Natural killer cell (primary cell): Measurements from ENCODE around the gene GABBR2. TPM values are rescaled to one million over a fixed set of nuclear protein-coding genes. Genes with fewer than 3 reads are reported as not detected.

ENCODE experiments used
- ATAC-seq, 3 donors: fragments of 150-1000 bp in 2 of 3; fragments of 200-7000 bp in 1 of 3; cut with Tn5 transposase; 1 replicate in 1 of 3; 2 replicates in 2 of 3; pipeline ENCODE4 v1.10.0; 2021; ENCODE audit warnings: mild to moderate bottlenecking in 2 of 3, moderate library complexity in 2 of 3
- DNase-seq, 2 donors: peaks; one replicate each; pipeline versions ENCODE4 v3.0.0 to v3.0.0-alpha.2; 2013 to 2021; ENCODE audit warnings: mixed read lengths in 1 of 2
- H3K27ac ChIP-seq: one replicate; pipeline ENCODE4 v1.5.1; 2013; ENCODE audit warnings: mild to moderate bottlenecking, low read length
- H3K27me3 ChIP-seq: one replicate; pipeline ENCODE4 v1.6.1; 2013; ENCODE audit warnings: low read length; ENCODE audit not compliant: control insufficient read depth, insufficient read depth
- H3K36me3 ChIP-seq: one replicate; pipeline ENCODE4 v1.6.1; 2013; ENCODE audit warnings: low read length; ENCODE audit not compliant: control insufficient read depth, insufficient read depth
- H3K4me1 ChIP-seq: one replicate; pipeline ENCODE4 v1.6.1; 2013; ENCODE audit warnings: low read length; ENCODE audit not compliant: control insufficient read depth, insufficient read depth
- H3K4me3 ChIP-seq: one replicate; pipeline ENCODE4 v1.5.1; 2013; ENCODE audit warnings: low read length
- H3K9me3 ChIP-seq: one replicate; pipeline ENCODE4 v1.6.1; 2013; ENCODE audit warnings: low read length; ENCODE audit not compliant: control insufficient read depth, insufficient read depth
- H3K27ac Mint-ChIP-seq, 2 donors: one replicate each; pipeline ENCODE4 v1.8.0; 2022; ENCODE audit warnings: mild to moderate bottlenecking in 2 of 2, mixed read lengths in 2 of 2, moderate library complexity in 1 of 2
- H3K27me3 Mint-ChIP-seq, 2 donors: one replicate each; pipeline ENCODE4 v1.8.0; 2022; ENCODE audit warnings: low read depth in 2 of 2, mixed read lengths in 2 of 2
- H3K36me3 Mint-ChIP-seq: one replicate; pipeline ENCODE4 v1.8.0; 2022; ENCODE audit warnings: mixed read lengths
- H3K4me1 Mint-ChIP-seq, 2 donors: one replicate each; pipeline ENCODE4 v1.8.0; 2022; ENCODE audit warnings: mixed read lengths in 2 of 2
- H3K4me3 Mint-ChIP-seq: one replicate; pipeline ENCODE4 v1.8.0; 2022; ENCODE audit warnings: mild to moderate bottlenecking, moderate library complexity, mixed read lengths
- H3K9me3 Mint-ChIP-seq, 2 donors: one replicate each; pipeline ENCODE4 v1.8.0; 2022; ENCODE audit warnings: mixed read lengths in 2 of 2
- WGBS: methylation state at CpG from one replicate; pipeline ENCODE4 v1.1.7; 2013; ENCODE audit warnings: missing lambda C conversion rate; ENCODE audit not compliant: insufficient coverage; 5-methylcytosine and 5-hydroxymethylcytosine counted together
- intact Hi-C: fragments of 100-400 bp; cut with micrococcal nuclease; formaldehyde crosslinking; loops from one replicate; pipeline ENCODE4 v1.14.2; 2022
- total RNA-seq, 4 donors: library from RNA; stranded (reverse); fragments of 120-200 nt in 1 of 4; gene quantifications; one replicate each; pipeline versions ENCODE4 v1.2.3 to v1.2.4, GENCODE V29; 2013 to 2022
- TF ChIP-seq, protein P1 (sequence below): fragments of 200-600 bp; IDR thresholded peaks from one replicate; pipeline ENCODE4 v1.8.0; 2022; ENCODE audit warnings: antibody characterized with exemption

GABBR2 gene
- total RNA-seq, 3 donors from 2014 or later (not counting 1 experiment from before 2014, with no cell fraction given) = not detected

DNA sequence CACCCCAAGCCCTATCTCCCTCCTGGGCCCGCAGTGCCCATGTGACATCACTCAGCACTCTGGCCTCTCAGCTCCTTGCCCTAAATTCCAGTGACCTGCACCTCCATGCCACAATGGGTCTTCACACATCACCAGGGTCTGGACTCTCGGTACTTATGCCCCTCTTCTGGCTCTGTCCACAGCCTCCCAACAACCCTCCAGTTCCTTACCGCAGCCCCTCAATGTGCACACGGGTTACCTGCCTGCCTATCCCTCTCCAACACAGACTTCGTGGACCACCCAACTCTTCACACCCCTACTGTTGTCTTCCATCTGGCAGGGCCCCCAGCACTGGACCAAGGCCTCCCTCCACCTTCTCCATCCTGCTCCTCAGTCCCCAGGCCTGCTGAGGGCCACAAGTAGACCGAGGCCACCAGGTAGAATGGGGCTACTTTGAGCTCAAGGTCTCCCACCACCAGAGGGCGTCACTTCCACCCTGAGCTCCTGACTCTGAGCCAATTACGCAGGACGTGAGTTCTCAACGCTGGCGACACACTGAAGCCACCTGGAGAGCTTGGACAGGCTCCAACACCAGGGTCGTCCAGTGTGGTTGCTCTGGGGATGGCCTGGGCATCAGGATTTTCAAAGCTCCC is 172.1 kb downstream of the GABBR2 start:
- intact Hi-C loops = loop anchor here (5.0 to 10.0 kb wide), 2 partner anchors 238 to 256 kb away; no protein-coding TSS in a partner anchor
- peaks cover 5 to 10% of the 10 kb centered on the region in 2 donors for H3K27me3 Mint-ChIP-seq
- no peaks in the 10 kb centered on the region for H3K27me3 ChIP-seq
- H3K4me1 ChIP-seq = no peaks in the 10 kb centered on the region
- no peaks in the 10 kb centered on the region for H3K36me3 Mint-ChIP-seq
- H3K27ac ChIP-seq = no peak overlapping the region
- DNase-seq (peak in 1 of 2 donors; percentile 17), ATAC-seq (peak in 1 of 3 donors; percentile 12)
- WGBS = 70% methylated on average over 12 of the region's 12 CpGs
- no peak overlapping the region for H3K27ac Mint-ChIP-seq
- H3K9me3 Mint-ChIP-seq = no peaks in the 10 kb centered on the region
- H3K4me1 Mint-ChIP-seq = no peaks in the 10 kb centered on the region
- H3K4me3 ChIP-seq = no peak overlapping the region
- no peak overlapping the region for H3K4me3 Mint-ChIP-seq
- no peaks in the 10 kb centered on the region for H3K36me3 ChIP-seq
- no peaks in the 10 kb centered on the region for H3K9me3 ChIP-seq
- TF ChIP-seq, protein P1, sequence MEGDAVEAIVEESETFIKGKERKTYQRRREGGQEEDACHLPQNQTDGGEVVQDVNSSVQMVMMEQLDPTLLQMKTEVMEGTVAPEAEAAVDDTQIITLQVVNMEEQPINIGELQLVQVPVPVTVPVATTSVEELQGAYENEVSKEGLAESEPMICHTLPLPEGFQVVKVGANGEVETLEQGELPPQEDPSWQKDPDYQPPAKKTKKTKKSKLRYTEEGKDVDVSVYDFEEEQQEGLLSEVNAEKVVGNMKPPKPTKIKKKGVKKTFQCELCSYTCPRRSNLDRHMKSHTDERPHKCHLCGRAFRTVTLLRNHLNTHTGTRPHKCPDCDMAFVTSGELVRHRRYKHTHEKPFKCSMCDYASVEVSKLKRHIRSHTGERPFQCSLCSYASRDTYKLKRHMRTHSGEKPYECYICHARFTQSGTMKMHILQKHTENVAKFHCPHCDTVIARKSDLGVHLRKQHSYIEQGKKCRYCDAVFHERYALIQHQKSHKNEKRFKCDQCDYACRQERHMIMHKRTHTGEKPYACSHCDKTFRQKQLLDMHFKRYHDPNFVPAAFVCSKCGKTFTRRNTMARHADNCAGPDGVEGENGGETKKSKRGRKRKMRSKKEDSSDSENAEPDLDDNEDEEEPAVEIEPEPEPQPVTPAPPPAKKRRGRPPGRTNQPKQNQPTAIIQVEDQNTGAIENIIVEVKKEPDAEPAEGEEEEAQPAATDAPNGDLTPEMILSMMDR = no peak

DNA sequence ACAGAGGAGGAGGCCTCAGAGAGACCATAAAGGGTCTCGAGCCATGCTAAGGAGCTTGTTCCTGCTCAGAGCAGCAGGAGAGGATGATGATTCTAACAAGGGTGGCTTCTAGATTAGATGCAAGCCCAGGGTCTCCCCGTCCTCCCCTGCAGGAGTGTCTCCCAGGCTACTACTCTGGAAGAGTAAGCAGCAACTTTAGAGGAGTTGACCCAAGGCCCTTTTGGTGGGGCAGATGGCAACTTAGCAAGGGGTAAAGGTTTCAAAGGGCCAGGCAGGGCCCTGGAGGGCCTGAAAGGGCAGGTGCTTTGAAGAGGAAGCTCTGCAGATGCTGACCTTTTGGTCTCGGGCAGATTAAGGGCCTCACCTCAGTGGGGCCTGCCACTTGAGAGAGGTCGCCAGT is 174.9 kb downstream of the GABBR2 start:
- Mint-ChIP-seq H3K9me3 (no peaks in the 10 kb centered on the region), H3K36me3 (no peaks in the 10 kb centered on the region), H3K4me1 (no peaks in the 10 kb centered on the region), H3K27ac (no peak overlapping the region), H3K4me3 (no peak overlapping the region), H3K27me3 (peaks cover 0 to 15% of the 10 kb centered on the region in 2 donors)
- Histone ChIP-seq H3K9me3 (no peaks in the 10 kb centered on the region), H3K36me3 (no peaks in the 10 kb centered on the region), H3K27me3 (no peaks in the 10 kb centered on the region), H3K27ac (no peak overlapping the region), H3K4me1 (no peaks in the 10 kb centered on the region), H3K4me3 (no peak overlapping the region)
- no peak for DNase-seq
- TF ChIP-seq, protein P1 = no peak
- ATAC-seq = no peak
- 78% methylated on average over 4 of the region's 4 CpGs for WGBS
- intact Hi-C loops = loop anchor here (10.0 kb wide), 1 partner anchor 241 kb away; no protein-coding TSS in a partner anchor

DNA sequence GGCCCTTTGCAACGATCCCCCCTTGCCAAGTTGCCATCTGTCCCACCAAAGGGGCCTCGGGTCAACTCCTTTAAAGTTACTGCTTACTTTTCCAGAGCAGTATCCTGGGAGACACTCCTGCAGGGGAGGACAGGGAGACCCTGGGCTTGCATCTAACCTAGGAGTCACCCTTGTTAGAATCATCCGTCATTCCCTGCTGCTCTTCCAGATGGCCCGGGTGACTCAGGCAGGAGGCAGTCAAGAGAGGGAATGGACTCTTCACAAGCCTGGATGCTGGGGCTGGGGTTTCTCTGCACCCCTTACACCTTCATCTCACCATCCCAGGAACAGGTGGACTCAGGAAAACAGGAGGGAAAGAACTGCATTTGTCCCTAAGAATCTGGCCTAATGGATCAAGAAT is 175.6 kb downstream of the GABBR2 start:
- H3K27ac Mint-ChIP-seq = no peak overlapping the region
- no peak for ATAC-seq
- TF ChIP-seq, protein P1 = no peak
- Histone ChIP-seq H3K4me3 (no peak overlapping the region), H3K36me3 (no peaks in the 10 kb centered on the region), H3K4me1 (no peaks in the 10 kb centered on the region), H3K27ac (no peak overlapping the region), H3K9me3 (no peaks in the 10 kb centered on the region), H3K27me3 (no peaks in the 10 kb centered on the region)
- intact Hi-C loops = loop anchor here (10.0 kb wide), 1 partner anchor 242 kb away; no protein-coding TSS in a partner anchor
- peaks cover 0 to 18% of the 10 kb centered on the region in 2 donors for H3K27me3 Mint-ChIP-seq
- no peaks in the 10 kb centered on the region for H3K9me3 Mint-ChIP-seq
- H3K4me3 Mint-ChIP-seq = no peak overlapping the region
- no peaks in the 10 kb centered on the region for H3K4me1 Mint-ChIP-seq
- 64% methylated on average over 4 of the region's 4 CpGs for WGBS
- DNase-seq = no peak
- no peaks in the 10 kb centered on the region for H3K36me3 Mint-ChIP-seq
